COR-L47 (cell line): ENCODE data around the gene DNAH1.

ENCODE experiments used
- DNase-seq: peaks from one replicate; lab custom pipeline; 2025; lab: John Stamatoyannopoulos, UW

DNAH1 gene

DNA sequence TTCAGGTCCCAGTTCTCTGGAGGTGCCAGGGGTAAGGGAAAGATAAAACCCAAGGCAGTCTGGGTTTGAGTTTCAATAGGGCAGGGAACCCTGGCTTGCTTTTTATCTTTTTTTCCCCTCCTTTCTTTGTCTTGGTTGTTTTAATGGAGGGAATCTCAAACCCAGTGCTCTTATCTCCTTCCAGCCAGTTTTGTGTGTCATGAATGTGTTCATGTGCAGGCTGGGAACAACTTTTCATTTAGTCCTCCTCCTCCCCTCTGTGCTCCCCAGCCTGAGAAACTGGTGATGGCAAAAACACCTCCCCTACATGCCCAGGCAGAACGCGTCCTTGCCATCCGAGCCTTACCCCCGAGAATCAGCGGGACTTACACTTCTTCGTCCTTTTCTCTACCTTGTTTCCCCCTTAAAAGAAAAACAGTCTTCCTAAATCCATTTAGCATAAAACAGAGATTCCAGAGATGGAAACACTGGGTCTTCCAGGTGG lies 117.9 kb downstream of the DNAH1 start:
- DNase-seq, result no peak

DNA sequence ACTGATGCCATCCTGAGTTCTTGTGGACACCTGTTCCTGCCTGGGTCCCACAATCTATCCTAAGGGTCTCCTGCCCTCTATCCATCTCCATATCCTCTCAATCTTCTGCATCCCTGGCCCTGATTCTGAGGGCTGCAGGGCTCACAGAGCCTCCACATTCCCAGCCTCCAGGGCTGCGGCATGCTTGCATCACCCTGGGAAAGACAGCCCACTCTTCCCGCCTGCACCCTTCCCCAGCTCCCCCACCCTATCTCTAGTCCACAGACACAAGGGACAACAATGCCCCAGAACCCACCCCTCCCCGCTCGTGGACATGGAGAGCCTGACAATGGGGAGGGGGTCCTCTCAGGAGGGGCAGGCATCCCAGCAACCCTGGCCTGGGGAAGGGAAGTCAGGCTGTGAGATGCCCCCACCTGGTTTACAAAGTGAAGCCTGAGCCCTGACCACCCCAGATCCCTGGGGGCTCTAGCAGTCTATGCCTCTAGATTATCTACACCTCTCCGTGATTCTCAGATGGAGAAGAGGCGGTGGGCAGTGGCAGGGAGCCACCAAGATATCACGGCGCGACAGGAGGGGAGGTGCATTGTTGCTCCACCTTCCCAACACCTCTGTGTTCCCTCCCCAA lies 118.5 kb downstream of the DNAH1 start:
- DNase-seq, result no peak

- no peak for DNase-seq
Measured at GRCh38 chr3:52435246-52436101, 119.4 kb downstream of the DNAH1 start.

- DNase-seq, result no peak
Measured at GRCh38 chr3:52436500-52437149, 120.5 kb downstream of the DNAH1 start.

DNA sequence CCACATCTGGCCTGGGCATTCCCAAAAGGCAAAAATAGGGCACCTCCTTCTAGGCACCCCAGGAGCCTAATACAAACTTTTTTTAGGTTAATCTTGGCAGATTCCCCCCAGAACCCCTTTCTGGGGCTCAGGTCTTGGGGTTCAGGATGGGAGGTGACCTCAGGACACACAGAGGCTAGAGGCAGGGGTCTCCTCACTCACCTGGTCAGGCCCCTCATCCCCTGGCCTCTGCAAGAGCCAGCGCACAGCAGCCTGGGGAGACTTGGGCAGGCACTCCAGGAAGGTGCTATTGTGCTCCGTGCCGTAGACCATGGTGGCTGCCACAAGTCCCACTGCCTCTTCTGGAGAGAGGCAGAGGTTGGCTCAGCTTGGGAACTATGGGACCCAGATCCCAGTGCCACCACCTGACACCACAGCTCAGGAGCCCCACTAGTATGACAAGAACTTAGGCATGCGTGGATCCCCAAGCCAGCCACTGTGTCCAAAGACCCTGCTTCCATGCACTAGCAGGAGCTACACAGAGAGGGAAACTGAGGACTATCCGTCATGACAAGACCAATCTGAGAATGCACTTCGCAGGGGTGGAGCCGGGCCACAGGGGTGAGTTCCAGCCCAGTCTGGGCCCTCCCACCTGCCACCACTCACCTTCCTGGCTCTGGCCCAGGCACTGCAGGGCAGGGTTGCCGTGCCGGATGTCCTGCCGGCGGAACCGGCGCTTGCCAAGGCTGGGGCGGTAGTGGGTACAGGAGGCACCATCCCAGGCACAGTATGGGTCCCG lies 121.4 kb downstream of the DNAH1 start:
- no peak for DNase-seq

DNA sequence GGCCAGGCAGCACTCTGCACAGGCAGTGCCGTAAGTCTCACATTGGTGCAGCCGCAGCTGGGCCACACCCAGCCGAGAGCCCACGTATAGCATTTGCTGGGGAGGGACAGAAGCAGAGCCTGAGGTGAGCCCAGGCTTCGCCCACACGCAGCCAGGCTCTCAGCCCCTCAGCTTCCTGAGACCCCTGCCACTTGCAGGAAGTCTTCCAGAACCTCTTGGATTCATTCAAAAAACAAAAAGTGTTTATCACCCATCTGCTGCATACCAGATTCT lies 121.9 kb downstream of the DNAH1 start:
- DNase-seq, result no peak

DNA sequence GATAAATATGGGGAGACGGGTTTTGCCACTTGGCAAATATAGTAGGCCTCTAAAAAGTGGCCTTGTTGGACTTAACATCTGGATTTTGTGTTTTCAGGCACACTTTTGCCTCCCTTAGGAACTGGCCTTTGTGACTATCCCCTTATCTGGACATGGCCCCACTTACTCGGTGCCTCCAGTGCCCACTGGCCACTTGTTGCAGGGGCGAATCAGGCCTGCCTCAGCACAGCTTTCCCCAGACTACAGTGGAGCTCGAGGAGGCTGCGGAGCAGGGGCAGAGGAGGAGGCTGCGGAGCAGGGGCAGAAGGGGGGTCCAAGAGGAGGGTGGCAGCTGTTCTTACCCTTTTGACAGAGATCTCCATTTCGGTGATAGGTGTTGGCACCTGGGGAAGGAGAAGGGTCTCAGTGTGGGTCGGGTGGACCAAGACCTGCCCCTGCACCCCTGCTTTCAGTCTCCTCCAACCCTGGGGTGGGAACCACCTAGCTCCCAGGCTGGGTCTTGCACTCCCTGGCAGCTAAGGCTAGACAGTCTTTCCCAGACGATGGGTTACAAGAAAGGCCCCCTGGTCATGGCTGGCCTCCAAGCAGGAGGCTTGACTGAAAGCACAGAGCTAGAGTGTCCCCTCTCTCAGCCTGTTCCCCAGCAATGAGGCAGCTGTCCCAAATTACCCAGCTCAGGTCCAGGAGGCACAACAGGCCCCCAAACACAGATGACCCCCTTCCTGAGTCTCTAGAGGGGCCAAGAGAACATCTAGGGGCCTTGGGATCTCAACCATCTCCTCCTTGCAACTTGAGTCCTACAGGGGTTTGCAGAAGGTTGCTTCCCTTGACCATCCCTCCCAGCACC lies 122.7 kb downstream of the DNAH1 start:
- DNase-seq, result no peak

DNA sequence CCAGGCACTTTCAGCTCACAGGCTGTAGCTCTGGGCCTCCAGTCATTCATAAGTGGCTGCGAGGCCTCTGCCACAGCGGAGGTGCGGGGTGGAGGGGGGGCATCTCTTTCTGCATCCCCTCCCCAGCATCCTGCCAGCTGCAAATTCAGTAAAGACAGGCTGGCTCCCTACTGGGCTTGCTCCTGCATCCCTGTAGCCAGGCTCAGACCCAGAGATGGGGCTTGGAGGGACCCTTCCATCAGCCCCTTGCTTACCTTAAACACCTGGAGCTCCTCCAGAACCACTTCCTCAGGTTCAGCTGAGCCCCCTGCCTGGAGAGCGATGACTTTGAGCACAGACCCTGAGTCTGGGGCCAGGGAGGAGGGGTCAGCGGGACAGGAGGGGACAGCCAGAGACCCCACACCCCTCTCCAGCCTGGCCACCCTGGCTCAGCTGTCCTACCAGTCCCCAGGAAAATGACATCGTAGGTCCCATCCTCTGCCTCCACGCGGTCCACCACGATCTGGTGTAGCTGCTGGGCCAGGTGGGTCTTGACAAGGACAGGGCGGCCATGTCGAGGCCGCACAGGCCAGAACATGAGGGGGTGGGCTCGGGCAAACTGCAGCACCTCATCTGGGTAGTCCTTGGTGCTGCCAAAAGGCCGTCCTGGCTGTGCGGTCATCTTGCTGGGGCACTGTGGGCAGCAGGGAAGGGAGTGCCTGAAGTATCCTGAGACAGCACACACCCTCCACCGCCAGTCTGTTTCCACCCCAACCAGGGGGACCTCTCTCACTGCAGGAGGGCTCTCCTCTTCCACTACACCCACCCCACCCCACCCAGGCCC lies 123.5 kb downstream of the DNAH1 start:
- no peak for DNase-seq

- no peak for DNase-seq
Measured at GRCh38 chr3:52440249-52440551, 124.1 kb downstream of the DNAH1 start.

DNA sequence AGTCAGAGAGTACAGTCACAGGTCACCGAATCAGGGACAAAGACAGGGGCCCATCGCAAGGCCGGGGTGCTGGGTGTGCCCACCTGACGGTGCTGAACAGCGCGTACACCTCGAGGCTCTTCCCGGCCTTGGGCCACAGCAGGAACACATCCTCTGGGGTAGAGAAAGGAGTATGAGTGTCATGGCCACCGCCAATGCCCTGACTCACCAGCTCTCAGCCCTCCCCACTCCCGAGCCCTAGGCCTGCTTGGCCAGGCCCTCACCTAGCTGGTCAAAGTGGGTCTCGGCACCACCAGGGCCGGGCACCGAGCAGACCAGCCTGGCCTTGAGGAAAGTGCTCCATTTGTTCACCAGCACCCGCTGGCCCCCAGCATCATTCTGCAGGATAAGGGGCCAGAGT lies 124.6 kb downstream of the DNAH1 start:
- no peak for DNase-seq

- DNase-seq, result no peak
Measured at GRCh38 chr3:52441091-52441771, 125.1 kb downstream of the DNAH1 start.

DNA sequence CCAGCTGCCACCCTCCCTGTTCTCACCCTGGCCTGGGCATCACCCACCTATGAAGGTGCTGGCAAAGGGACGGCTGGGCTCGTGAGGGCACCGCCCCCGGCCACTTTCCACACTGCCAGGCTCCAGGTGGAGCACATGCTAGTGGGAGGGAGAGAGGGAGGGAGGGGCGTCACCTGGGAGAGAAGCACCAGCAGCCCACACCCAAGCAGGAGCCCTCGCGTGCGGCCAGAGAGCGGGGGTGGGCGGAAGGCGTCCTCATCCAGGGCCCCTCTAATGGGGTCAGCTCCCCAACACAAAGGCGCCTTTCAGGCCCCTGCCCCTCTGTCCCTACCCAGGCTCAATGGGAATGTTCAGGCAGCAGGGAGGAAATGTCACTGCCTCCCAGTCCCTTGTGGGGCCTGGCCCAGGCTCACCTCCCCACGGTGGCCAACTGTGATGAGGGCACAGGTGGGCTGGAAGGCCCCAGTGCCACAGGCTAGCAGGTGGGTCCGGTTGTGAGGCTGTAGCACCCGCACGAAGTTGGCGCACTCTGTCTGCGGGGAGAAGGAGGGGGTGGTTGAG lies 125.7 kb downstream of the DNAH1 start:
- DNase-seq, result no peak

- DNase-seq, result no peak
Measured at GRCh38 chr3:52442409-52443267, 126.5 kb downstream of the DNAH1 start.

DNA sequence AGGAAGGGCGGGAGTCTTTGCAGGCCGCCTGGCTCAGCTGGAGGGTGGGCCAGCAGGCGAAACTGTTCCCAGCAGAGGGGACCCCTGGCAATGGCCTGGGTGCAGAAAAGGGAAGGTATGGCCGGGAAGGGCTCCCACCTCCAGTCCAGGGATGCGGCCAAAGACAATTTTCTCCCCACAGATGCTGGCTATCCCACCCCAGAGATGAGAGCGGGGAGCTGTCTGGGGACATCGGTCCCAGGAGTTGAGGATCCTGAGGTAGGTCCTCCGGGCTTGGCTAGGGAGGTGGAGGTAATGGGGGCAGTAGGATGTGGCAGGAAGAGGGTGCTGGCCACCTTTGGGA lies 127.1 kb downstream of the DNAH1 start:
- DNase-seq, result no peak

DNA sequence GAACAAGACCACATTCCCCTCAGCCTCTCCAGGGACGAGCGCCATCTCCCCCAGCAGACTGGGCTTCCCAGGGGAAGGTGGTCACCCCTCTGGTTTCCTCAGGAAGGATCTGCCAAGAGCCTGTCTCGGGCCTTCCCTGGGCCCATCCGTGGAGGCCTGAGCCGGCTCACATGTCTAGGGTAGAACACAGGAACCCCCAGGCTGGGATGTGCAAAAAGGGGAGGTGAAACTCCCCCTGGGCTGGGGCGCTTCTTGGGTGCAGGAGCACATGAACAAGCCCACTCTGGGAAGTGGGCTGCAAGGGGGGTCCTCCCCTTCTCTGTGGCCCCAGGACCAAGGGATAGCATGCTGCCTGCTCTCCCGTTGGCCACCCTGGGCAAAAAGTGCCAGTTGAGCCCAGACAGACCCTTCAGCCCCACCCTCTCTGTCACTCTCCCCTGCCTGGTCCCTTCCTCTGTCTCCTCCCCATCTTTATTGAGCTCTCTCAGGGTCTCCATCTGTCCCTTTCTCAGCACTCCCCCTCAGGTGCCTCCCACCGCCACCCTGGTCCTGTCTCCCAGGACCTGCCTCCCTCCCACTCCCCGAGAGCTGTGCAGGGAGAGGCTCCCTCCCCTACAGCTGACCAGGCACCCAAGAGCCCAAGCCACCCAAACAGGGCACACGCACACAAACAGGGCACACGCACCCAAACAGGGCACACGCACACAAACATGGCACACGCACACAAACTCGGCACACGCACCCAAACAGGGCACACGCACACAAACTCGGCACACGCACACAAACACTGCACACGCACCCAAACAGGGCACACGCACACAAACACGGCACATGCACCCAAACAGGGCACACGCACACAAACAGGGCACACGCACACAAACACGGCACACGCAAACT lies 127.9 kb downstream of the DNAH1 start:
- no peak for DNase-seq

GRCh38 chr3:52444860-52445793 lies 129.0 kb downstream of the DNAH1 start, which contains the start of gene SEMA3G:
Gene SEMA3G, minus strand, starts transcription at chr3:52445103. Its CDS starts 76 bp downstream, at chr3:52445027.
- no peak for DNase-seq

DNA sequence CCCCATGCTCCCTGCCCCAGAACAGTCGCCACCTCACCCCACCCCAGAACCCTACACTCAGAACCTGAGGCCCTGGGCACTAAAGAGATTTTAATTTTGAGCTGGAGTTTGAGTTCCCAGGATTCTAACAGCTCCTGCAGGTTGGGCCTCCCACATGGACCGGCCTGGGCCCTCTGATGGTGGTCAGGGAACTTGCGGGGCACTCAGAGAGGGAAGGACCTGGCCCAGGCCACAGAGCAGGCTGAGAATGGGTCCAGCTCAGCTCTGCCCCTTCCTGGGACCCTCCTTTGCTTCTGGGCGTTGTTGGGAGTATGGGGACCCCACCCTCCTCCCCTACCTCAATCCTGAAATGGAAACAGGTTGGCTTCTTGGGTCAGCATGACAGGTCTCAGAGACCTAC lies 129.9 kb downstream of the DNAH1 start:
- no peak for DNase-seq
